GM12878 (cell line): Measurements from ENCODE around the gene ZBTB37. TPM values are rescaled to one million over a fixed set of nuclear protein-coding genes. Genes with fewer than 3 reads are reported as not detected.

Experiments used
- BCLAF1 ChIP-seq: fragments of 450-650 bp; IDR thresholded peaks from 2 replicates; pipeline ENCODE4 v1.6.1; 2017; ENCODE audit warnings: antibody characterized with exemption, mild to moderate bottlenecking, moderate library complexity
- BMI1 ChIP-seq: fragments of 450-650 bp; IDR thresholded peaks from 2 replicates; pipeline ENCODE4 v1.6.1; 2016; ENCODE audit warnings: mild to moderate bottlenecking, moderate library complexity, borderline replicate concordance
- CHD1 ChIP-seq: IDR thresholded peaks from 2 replicates; pipeline ENCODE4 v1.6.1; 2012; ENCODE audit warnings: low read depth, low read length, improper control_type of control experiment
- E2F4 ChIP-seq: IDR thresholded peaks from 2 replicates; pipeline ENCODE4 v1.6.1; 2012; ENCODE audit warnings: low read depth, low read length, improper control_type of control experiment
- EED ChIP-seq: sonication (generic); IDR thresholded peaks from 2 replicates; pipeline ENCODE4 v1.6.1; 2016; ENCODE audit warnings: antibody characterized with exemption, low read depth
- FOXM1 ChIP-seq: IDR thresholded peaks from 2 replicates; pipeline ENCODE4 v1.6.1; 2012; ENCODE audit warnings: low read depth, mild to moderate bottlenecking, inconsistent platforms, low read length, moderate library complexity
- HDGF ChIP-seq: fragments of 450-650 bp; IDR thresholded peaks from 2 replicates; pipeline ENCODE4 v1.6.1; 2016; ENCODE audit warnings: antibody characterized with exemption
- LARP7 ChIP-seq: fragments of 450-650 bp; IDR thresholded peaks from 2 replicates; pipeline ENCODE4 v1.6.1; 2017; ENCODE audit warnings: mild to moderate bottlenecking
- MTA2 ChIP-seq: fragments of 450-650 bp; IDR thresholded peaks from 2 replicates; pipeline ENCODE4 v1.6.1; 2016; ENCODE audit warnings: low read depth, mild to moderate bottlenecking, moderate library complexity
- NFYA ChIP-seq: IDR thresholded peaks from 2 replicates; pipeline ENCODE4 v1.6.1; 2011; ENCODE audit warnings: low read depth, mild to moderate bottlenecking, low read length, improper control_type of control experiment, borderline replicate concordance
- NFYB ChIP-seq: IDR thresholded peaks from 2 replicates; pipeline ENCODE4 v1.6.1; 2011; ENCODE audit warnings: low read depth, mild to moderate bottlenecking, low read length, improper control_type of control experiment, moderate library complexity; ENCODE audit not compliant: insufficient read depth
- RAD21 ChIP-seq: IDR thresholded peaks from 2 replicates; pipeline ENCODE4 v1.6.1; 2011; ENCODE audit warnings: mild to moderate bottlenecking, low read depth, low read length, moderate library complexity; ENCODE audit not compliant: insufficient read depth
- RBBP5 ChIP-seq: fragments of 200-600 bp; sonication (generic); conservative IDR thresholded peaks from 2 replicates; pipeline ENCODE4 v1.6.1; 2016
- RFX5 ChIP-seq: IDR thresholded peaks from 2 replicates; pipeline ENCODE4 v1.6.1; 2011; ENCODE audit warnings: low read depth, low read length, improper control_type of control experiment
- SMAD5 ChIP-seq: IDR thresholded peaks from 2 replicates; pipeline ENCODE4 v1.6.1; 2016; ENCODE audit warnings: antibody characterized with exemption, low read depth
- SPI1 ChIP-seq: IDR thresholded peaks from 2 replicates; pipeline ENCODE4 v1.6.1; 2011; ENCODE audit warnings: low read depth, mild to moderate bottlenecking, low read length, moderate library complexity, borderline replicate concordance; ENCODE audit not compliant: insufficient read depth
- STAT1 ChIP-seq: fragments of 450-650 bp; conservative IDR thresholded peaks from 2 replicates; pipeline ENCODE4 v1.6.1; 2014; ENCODE audit warnings: antibody characterized with exemption, mild to moderate bottlenecking
- SUPT20H ChIP-seq: IDR thresholded peaks from 2 replicates; pipeline ENCODE4 v1.6.1; 2011; ENCODE audit warnings: low read depth, mild to moderate bottlenecking, low read length, moderate library complexity, borderline replicate concordance; ENCODE audit not compliant: control insufficient read depth
- YBX1 ChIP-seq: fragments of 450-650 bp; IDR thresholded peaks from 2 replicates; pipeline ENCODE4 v1.6.1; 2016; ENCODE audit warnings: antibody characterized with exemption
- YY1 ChIP-seq: IDR thresholded peaks from 2 replicates; pipeline ENCODE4 v1.6.1; 2011; ENCODE audit warnings: low read depth, mild to moderate bottlenecking, low read length
- ZNF217 ChIP-seq: fragments of 450-650 bp; IDR thresholded peaks from 2 replicates; pipeline ENCODE4 v1.6.1; 2017; ENCODE audit warnings: antibody characterized with exemption, mild to moderate bottlenecking
- polyA plus RNA-seq, 11 experiments: library from polyadenylated mRNA; depleted of rRNA in 4 of 11; unstranded in 6 of 11; stranded (reverse) in 5 of 11; fragments of >200 nt; fragmentation: Nextera tagmentation in 4 of 11; fragmentation: Illumina TruSeq in 1 of 11; extraction: Ambion mirVana in 4 of 11; extraction: Trizol in 1 of 11; gene quantifications; 1 replicate in 1 of 11; 2 replicates in 10 of 11; pipeline versions ENCODE4 v1.2.1 to v1.2.3, GENCODE V29; 2011 to 2016; ENCODE audit warnings: inconsistent platforms in 2 of 11, missing spikeins in 2 of 11, low read depth in 1 of 11
- total RNA-seq, 4 experiments: library from RNA; depleted of rRNA in 3 of 4; stranded (reverse); fragments of >200 nt in 3 of 4; fragmentation: Illumina TruSeq in 1 of 4; extraction: Trizol in 1 of 4; gene quantifications; 2 replicates each; pipeline versions ENCODE4 v1.2.1 to v1.2.3, GENCODE V29; 2013 to 2021
- TF ChIP-seq, protein P1 (sequence below): fragments of 450-650 bp; IDR thresholded peaks from 2 replicates; pipeline ENCODE4 v1.6.1; 2016; ENCODE audit warnings: mild to moderate bottlenecking, moderate library complexity, borderline replicate concordance

ZBTB37 gene
- total and polyA plus RNA-seq, 10 of the 15 experiments (the other 5 are each of a cell fraction or from before 2014, with no cell fraction given), result 0.16 to 5.7 (median 1.9) TPM

DNA sequence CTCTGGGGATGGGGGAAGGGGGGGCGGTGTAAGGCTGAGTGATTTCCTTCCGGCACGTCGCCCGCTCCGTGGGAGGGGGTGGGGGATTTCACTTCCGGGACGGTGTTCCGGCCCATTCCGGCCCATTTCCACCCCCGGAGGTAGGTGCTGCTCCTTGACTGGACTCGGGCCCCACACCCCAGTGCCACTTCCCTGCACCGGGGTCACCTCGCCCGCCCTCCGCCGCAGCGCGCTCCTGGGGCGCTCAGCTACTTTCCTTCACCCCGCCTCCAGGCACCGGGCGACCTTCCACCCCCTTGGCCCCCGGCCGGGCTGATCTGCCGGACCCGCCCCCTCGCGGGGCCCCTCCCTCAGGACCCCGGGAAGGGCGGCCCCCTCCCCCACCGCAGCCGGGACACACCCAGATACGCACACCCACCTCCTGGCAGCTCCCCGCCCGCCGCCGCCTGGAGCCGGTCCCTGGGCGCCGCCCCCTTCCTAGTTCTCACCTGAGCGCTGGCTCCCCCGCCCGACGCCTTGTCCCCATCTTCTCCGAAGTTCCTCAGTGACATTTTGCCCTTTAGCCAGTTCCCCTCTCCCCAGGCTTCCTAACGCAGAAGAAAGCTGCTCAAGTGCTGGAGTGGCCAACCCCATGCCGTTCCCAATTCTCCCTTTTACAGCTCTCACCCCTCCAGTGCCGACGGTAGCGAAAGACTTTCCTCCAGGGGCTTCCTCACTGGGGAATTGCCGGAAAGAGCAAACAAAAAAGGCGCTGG, at the start of gene ZBTB37 (continued):
- TF ChIP-seq FOXM1, result no peak
- no peak for TF ChIP-seq YBX1
- no peak for TF ChIP-seq NFYA
- no peak for TF ChIP-seq CHD1
- TF ChIP-seq MTA2, result peak; percentile 75
- no peak for TF ChIP-seq YY1
- no peak for TF ChIP-seq ZNF217
- TF ChIP-seq EED, result peak; percentile 35; the same call in 1 of the 2 replicates
- TF ChIP-seq HDGF, result 0 out of 2 replicates have a peak, but pooled peaks have one; percentile 0
- TF ChIP-seq SMAD5, result no peak
- TF ChIP-seq STAT1, result no peak
- no peak for TF ChIP-seq BCLAF1
- TF ChIP-seq LARP7, result peak; percentile 22; the same call in 1 of the 2 replicates
- TF ChIP-seq BMI1, result no peak
- peak; percentile 16; the same call in 1 of the 2 replicates for TF ChIP-seq NFYB
- TF ChIP-seq RFX5, result no peak
- no peak for TF ChIP-seq RBBP5
- no peak for TF ChIP-seq RAD21
- peak; percentile 32; the same call in 1 of the 2 replicates for TF ChIP-seq SPI1
- no peak for TF ChIP-seq SUPT20H
- peak; percentile 39; the same call in 1 of the 2 replicates for TF ChIP-seq E2F4
- TF ChIP-seq, protein P1, sequence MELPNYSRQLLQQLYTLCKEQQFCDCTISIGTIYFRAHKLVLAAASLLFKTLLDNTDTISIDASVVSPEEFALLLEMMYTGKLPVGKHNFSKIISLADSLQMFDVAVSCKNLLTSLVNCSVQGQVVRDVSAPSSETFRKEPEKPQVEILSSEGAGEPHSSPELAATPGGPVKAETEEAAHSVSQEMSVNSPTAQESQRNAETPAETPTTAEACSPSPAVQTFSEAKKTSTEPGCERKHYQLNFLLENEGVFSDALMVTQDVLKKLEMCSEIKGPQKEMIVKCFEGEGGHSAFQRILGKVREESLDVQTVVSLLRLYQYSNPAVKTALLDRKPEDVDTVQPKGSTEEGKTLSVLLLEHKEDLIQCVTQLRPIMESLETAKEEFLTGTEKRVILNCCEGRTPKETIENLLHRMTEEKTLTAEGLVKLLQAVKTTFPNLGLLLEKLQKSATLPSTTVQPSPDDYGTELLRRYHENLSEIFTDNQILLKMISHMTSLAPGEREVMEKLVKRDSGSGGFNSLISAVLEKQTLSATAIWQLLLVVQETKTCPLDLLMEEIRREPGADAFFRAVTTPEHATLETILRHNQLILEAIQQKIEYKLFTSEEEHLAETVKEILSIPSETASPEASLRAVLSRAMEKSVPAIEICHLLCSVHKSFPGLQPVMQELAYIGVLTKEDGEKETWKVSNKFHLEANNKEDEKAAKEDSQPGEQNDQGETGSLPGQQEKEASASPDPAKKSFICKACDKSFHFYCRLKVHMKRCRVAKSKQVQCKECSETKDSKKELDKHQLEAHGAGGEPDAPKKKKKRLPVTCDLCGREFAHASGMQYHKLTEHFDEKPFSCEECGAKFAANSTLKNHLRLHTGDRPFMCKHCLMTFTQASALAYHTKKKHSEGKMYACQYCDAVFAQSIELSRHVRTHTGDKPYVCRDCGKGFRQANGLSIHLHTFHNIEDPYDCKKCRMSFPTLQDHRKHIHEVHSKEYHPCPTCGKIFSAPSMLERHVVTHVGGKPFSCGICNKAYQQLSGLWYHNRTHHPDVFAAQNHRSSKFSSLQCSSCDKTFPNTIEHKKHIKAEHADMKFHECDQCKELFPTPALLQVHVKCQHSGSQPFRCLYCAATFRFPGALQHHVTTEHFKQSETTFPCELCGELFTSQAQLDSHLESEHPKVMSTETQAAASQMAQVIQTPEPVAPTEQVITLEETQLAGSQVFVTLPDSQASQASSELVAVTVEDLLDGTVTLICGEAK, result peak; percentile 82; the same call in 1 of the 2 replicates
